GM18951 (cell line): ENCODE measurements around the gene C1QTNF5.

ENCODE experiments used
- POLR2A ChIP-seq: IDR thresholded peaks from 4 replicates; pipeline ENCODE4 v1.6.1; 2011; ENCODE audit warnings: mild to moderate bottlenecking; ENCODE audit not compliant: insufficient read length, insufficient read depth; ENCODE audit errors: extremely low read depth
- in situ Hi-C: fragments of 300-500 bp; cut with MboI; formaldehyde crosslinking; loops from one replicate; pipeline ENCODE4 v1.12.0; 2022; ENCODE audit warnings: low sequenced_read_pairs, mixed read lengths, inconsistent platforms; ENCODE audit not compliant: unreplicated experiment

The C1QTNF5 gene

DNA sequence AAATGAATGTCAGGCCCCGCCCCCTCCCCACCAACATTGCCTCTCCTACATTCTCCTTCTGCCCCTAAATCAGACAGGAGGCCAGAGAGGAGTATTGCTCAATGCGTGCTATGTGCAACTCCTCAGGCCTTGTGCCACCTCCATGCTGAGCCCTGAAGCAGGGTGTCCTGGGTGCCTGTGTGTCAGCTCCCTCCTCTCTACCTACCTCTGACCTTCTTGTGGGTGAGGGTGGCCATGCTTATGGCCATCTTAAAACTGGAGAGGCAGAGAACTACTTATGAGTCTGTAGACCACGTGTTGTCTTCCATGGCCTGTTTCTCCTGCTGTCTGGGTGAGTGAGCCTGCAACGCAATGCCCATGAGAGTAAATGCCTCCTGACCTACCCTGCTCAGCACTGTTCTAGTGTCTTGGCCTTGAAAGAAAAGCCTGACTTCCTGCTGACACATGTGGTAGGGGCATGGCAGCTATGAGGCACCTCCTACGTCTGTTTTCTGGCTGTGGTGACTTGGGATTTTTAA lies 34.3 kb downstream of the C1QTNF5 start:
- no peak for TF ChIP-seq POLR2A
- in situ Hi-C loops, result no loop called here

DNA sequence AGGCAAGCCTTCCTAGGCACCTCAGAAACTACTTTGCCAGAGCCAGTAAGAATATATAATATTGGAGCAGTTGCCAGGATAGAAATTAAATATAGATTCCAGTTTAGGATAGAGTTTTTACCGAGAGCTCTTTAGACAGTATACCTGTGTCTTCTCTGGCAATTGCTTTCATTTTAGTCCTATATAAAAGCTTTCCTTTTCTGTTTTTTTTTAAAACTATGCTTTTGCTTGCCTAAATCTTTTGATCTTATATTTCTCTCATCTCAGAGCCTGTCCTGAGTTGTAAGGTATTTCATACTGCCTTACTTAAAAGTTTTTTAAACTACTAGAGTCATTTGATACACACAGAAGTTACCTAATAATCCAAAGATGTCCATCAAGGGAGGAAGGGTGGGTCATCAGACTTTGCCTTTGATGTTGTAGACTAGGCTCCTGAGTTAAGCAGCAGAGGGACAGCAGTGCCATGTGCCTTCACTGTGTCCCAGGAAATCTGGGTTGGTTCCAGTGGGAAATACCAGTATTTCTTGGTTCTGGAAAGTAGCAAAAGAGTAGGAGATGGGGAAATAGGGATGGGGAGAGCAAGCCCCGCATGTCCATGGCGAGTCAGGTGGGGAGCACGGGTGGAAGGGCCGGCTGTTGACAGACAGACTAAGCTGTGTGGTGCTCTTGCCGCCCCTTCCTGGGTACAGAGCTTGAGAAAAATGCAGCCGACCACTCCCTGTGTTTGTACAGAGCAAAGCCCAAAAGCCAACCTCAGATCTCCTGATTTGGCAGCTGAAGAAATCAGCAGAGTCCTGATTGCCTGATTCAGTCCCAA lies 34.9 kb downstream of the C1QTNF5 start:
- no peak for TF ChIP-seq POLR2A
- in situ Hi-C loops, result no loop called here

DNA sequence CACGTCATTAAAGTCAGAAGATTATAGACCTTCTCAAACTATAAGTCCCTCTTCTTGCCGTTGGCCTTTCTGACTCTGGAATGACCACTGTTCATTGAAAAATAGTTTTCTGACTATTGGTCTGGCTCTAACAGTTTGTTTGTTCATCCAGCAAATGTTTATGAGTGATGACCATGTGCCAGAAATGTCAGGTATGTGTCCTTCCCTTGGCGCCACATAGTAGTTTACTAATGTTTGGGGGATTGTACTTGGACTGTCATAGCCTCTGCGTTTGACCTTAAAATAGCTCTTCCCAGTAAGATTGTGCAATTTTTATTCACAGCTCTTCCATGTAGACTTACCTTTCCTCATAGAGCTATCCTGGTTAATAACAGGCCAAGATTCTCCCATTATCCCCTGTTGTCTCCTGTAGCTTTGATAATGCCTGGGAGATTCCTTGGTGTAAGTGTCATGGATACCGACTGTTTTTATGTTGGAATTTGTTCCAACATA lies 37.4 kb downstream of the C1QTNF5 start:
- in situ Hi-C loops, result no loop called here
- TF ChIP-seq POLR2A, result no peak

GRCh38 chr11:119300198-119300964 lies 40.3 kb downstream of the C1QTNF5 start:
- in situ Hi-C loops, result no loop called here
- no peak for TF ChIP-seq POLR2A

- in situ Hi-C loops, result no loop called here
Observed at GRCh38 chr11:119299416-119299815, 41.3 kb downstream of the C1QTNF5 start.

GRCh38 chr11:119298726-119299125 lies 42.0 kb downstream of the C1QTNF5 start:
- in situ Hi-C loops, result no loop called here
- TF ChIP-seq POLR2A, result no peak

More at GRCh38 chr11:119299416-119299815, 41.3 kb downstream of the C1QTNF5 start:
- no peak for TF ChIP-seq POLR2A

DNA sequence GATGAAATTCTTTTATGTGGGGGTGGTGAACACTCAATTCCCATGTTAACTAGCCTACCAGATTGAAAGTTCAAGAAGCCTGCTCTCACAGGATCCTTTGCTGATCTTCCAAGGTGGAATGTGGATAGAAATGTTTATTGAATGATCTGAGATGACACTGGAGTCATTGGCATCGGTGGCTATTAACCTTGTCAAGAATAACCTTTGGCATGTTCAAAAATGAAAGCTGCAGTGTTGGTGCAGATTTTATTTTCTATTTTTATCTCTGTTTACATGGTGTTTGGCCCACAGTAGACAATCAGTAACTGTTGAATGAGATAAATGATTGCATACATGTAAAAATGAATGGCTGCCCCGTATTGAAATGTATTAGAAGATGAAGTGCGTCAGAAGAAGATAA lies 42.7 kb downstream of the C1QTNF5 start:
- no peak for TF ChIP-seq POLR2A
- in situ Hi-C loops, result no loop called here

- in situ Hi-C loops, result no loop called here
- no peak for TF ChIP-seq POLR2A
Observed at GRCh38 chr11:119295178-119295577, 45.5 kb downstream of the C1QTNF5 start.

- TF ChIP-seq POLR2A, result no peak
- in situ Hi-C loops, result no loop called here
Observed at GRCh38 chr11:119293461-119293860, 47.2 kb downstream of the C1QTNF5 start.

DNA sequence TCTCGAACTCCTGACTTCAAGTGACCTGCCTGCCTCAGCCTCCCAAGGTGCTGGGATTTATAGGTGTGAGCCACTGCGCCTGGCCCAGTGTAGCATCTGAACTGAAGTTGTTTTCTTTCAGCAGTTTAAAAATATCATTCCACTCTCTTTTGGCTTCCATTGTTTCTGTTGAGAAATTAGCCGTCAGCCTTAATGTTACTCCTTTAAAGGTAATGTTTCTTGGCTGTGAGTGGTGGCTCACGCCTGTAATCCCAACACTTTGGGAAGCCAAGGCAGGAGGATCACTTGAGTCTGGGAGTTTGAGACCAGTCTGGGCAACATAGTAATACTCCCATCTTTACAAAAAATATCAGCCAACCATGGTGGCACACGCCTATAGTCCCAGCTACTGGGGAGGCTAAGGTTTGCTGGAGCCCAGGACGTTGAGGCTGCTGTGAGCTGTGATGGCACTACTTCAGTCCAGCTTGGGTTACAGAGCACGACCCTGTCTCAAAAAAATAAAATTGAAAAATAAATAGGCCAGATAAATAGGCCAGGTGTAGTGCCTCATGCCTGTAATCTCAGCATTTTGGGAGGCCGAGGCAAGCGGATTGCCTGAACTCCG lies 49.7 kb downstream of the C1QTNF5 start:
- TF ChIP-seq POLR2A, result no peak
- in situ Hi-C loops, result no loop called here
